Large intestine (tissue), 3 donors: Measurements from ENCODE around the gene TPO. TPM values are rescaled to one million over a fixed set of nuclear protein-coding genes. Genes with fewer than 3 reads are reported as not detected.

Experiments
- DNase-seq, 2 donors: peaks; one replicate each; pipeline versions ENCODE4 v3.0.0 to v3.0.0-alpha.2; 2013
- H3K27ac ChIP-seq: one replicate; pipeline ENCODE4 v1.5.1; 2013; ENCODE audit warnings: low read length
- H3K27me3 ChIP-seq: 2 replicates; pipeline ENCODE4 v1.6.1; 2013; ENCODE audit warnings: low read length; ENCODE audit not compliant: control insufficient read depth, insufficient read depth
- H3K36me3 ChIP-seq: 2 replicates; pipeline ENCODE4 v1.6.1; 2013; ENCODE audit warnings: low read length; ENCODE audit not compliant: control insufficient read depth, insufficient read depth
- H3K4me1 ChIP-seq: one replicate; pipeline ENCODE4 v1.6.1; 2013; ENCODE audit warnings: low read length; ENCODE audit not compliant: control insufficient read depth, insufficient read depth
- H3K4me3 ChIP-seq: one replicate; pipeline ENCODE4 v1.5.1; 2013; ENCODE audit warnings: low read length
- H3K9me3 ChIP-seq: one replicate; pipeline ENCODE4 v1.6.1; 2013; ENCODE audit warnings: mild to moderate bottlenecking, low read depth, low read length, moderate library complexity; ENCODE audit not compliant: control insufficient read depth
- WGBS: methylation state at CpG from one replicate; pipeline ENCODE4 v1.1.5; 2013; ENCODE audit warnings: low lambda C conversion rate; ENCODE audit not compliant: insufficient coverage; 5-methylcytosine and 5-hydroxymethylcytosine counted together
- polyA plus RNA-seq: library from polyadenylated mRNA; unstranded; fragments of 120-200 nt; gene quantifications from one replicate; pipeline ENCODE4 v1.2.1, GENCODE V29; 2013

The TPO gene
- polyA plus RNA-seq, 1 donor, result 0.30 TPM

- H3K4me3 ChIP-seq, result no peak overlapping the region
- H3K27ac ChIP-seq, result no peak overlapping the region
- no peaks in the 10 kb centered on the region for H3K4me1 ChIP-seq
- H3K9me3 ChIP-seq, result no peaks in the 10 kb centered on the region
- WGBS, result no CpG with 5 or more reads among the region's 21 CpGs
- H3K36me3 ChIP-seq, result no peaks in the 10 kb centered on the region
- no peak for DNase-seq
- H3K27me3 ChIP-seq, result no peaks in the 10 kb centered on the region
Measured at GRCh38 chr2:1521191-1521877, 108.1 kb downstream of the TPO start.

- Histone ChIP-seq H3K27ac (no peak overlapping the region), H3K27me3 (no peaks in the 10 kb centered on the region), H3K36me3 (no peaks in the 10 kb centered on the region), H3K4me3 (no peak overlapping the region), H3K9me3 (no peaks in the 10 kb centered on the region), H3K4me1 (no peaks in the 10 kb centered on the region)
- DNase-seq, result no peak
- 90% methylated on average over 4 of the region's 26 CpGs for WGBS
Measured at GRCh38 chr2:1521878-1522830, 108.9 kb downstream of the TPO start.

GRCh38 chr2:1527153-1527992 is 114.1 kb downstream of the TPO start:
- no peaks in the 10 kb centered on the region for H3K27me3 ChIP-seq
- no peaks in the 10 kb centered on the region for H3K4me1 ChIP-seq
- DNase-seq, result no peak
- no peak overlapping the region for H3K27ac ChIP-seq
- no peaks in the 10 kb centered on the region for H3K9me3 ChIP-seq
- no CpG with 5 or more reads among the region's 9 CpGs for WGBS
- no peaks in the 10 kb centered on the region for H3K36me3 ChIP-seq
- no peak overlapping the region for H3K4me3 ChIP-seq

- Histone ChIP-seq H3K27me3 (no peaks in the 10 kb centered on the region), H3K27ac (no peak overlapping the region), H3K36me3 (no peaks in the 10 kb centered on the region), H3K4me1 (no peaks in the 10 kb centered on the region), H3K4me3 (no peak overlapping the region), H3K9me3 (no peaks in the 10 kb centered on the region)
- no peak for DNase-seq
- WGBS, result 100% methylated on average over 1 of the region's 6 CpGs
Measured at GRCh38 chr2:1528273-1529064, 115.2 kb downstream of the TPO start.

GRCh38 chr2:1538663-1539062 is 125.4 kb downstream of the TPO start:
- no peaks in the 10 kb centered on the region for H3K27me3 ChIP-seq
- peaks cover 3% of the 10 kb centered on the region for H3K4me1 ChIP-seq
- WGBS, result no CpG with 5 or more reads among the region's 10 CpGs
- H3K27ac ChIP-seq, result no peak overlapping the region
- DNase-seq, result no peak
- H3K36me3 ChIP-seq, result no peaks in the 10 kb centered on the region
- H3K9me3 ChIP-seq, result peaks cover 5% of the 10 kb centered on the region
- H3K4me3 ChIP-seq, result no peak overlapping the region

GRCh38 chr2:1539441-1539840 is 126.2 kb downstream of the TPO start:
- no CpG with 5 or more reads among the region's 19 CpGs for WGBS
- peaks cover 3% of the 10 kb centered on the region for H3K4me1 ChIP-seq
- H3K9me3 ChIP-seq, result peaks cover 5% of the 10 kb centered on the region
- H3K4me3 ChIP-seq, result no peak overlapping the region
- H3K27me3 ChIP-seq, result no peaks in the 10 kb centered on the region
- no peaks in the 10 kb centered on the region for H3K36me3 ChIP-seq
- DNase-seq, result peak in 1 of 2 donors; percentile 36
- H3K27ac ChIP-seq, result no peak overlapping the region

GRCh38 chr2:1539973-1540372 is 126.7 kb downstream of the TPO start:
- Histone ChIP-seq H3K27ac (no peak overlapping the region), H3K4me1 (peaks cover 3% of the 10 kb centered on the region), H3K4me3 (no peak overlapping the region), H3K27me3 (no peaks in the 10 kb centered on the region), H3K36me3 (no peaks in the 10 kb centered on the region), H3K9me3 (peaks cover 5% of the 10 kb centered on the region)
- no CpG with 5 or more reads among the region's 13 CpGs for WGBS
- no peak for DNase-seq

GRCh38 chr2:1540481-1540880 is 127.2 kb downstream of the TPO start:
- no peaks in the 10 kb centered on the region for H3K27me3 ChIP-seq
- peaks cover 3% of the 10 kb centered on the region for H3K4me1 ChIP-seq
- peaks cover 5% of the 10 kb centered on the region for H3K9me3 ChIP-seq
- no peaks in the 10 kb centered on the region for H3K36me3 ChIP-seq
- H3K4me3 ChIP-seq, result no peak overlapping the region
- DNase-seq, result no peak
- no CpG with 5 or more reads among the region's 25 CpGs for WGBS
- peak overlapping the region; percentile 28 for H3K27ac ChIP-seq

GRCh38 chr2:1541040-1541439 is 127.8 kb downstream of the TPO start:
- Histone ChIP-seq H3K27ac (peak overlapping the region; percentile 28), H3K4me3 (no peak overlapping the region), H3K9me3 (peaks cover 5% of the 10 kb centered on the region), H3K4me1 (peaks cover 3% of the 10 kb centered on the region), H3K27me3 (no peaks in the 10 kb centered on the region), H3K36me3 (no peaks in the 10 kb centered on the region)
- peak; percentile 70 to 85 for DNase-seq
- 20% methylated on average over 1 of the region's 6 CpGs for WGBS
